ENCODE measurements around the gene C16orf95.

The C16orf95 gene

GRCh38 chr16:87333581-87334331 is 16.6 kb upstream of the C16orf95 start:
- H3K4me3 ChIP-seq (ENCODE audit: low read depth, low read length): no peak overlapping the region

GRCh38 chr16:87333101-87333500 is 15.9 kb upstream of the C16orf95 start:
- H3K4me3 ChIP-seq (ENCODE audit: low read depth, low read length): no peak overlapping the region

GRCh38 chr16:87332150-87332549 is 15.0 kb upstream of the C16orf95 start:
- no peak overlapping the region for H3K4me3 ChIP-seq (ENCODE audit: low read depth, low read length)

- H3K4me3 ChIP-seq (ENCODE audit: low read depth, low read length): no peak overlapping the region
Observed at GRCh38 chr16:87331241-87331801, 14.1 kb upstream of the C16orf95 start.

- H3K4me3 ChIP-seq (ENCODE audit: low read depth, low read length): no peak overlapping the region
Observed at GRCh38 chr16:87330646-87331045, 13.5 kb upstream of the C16orf95 start.

- H3K4me3 ChIP-seq (ENCODE audit: low read depth, low read length): no peak overlapping the region
Observed at GRCh38 chr16:87330257-87330624, 13.0 kb upstream of the C16orf95 start.

- no peak overlapping the region for H3K4me3 ChIP-seq (ENCODE audit: low read depth, low read length)
Observed at GRCh38 chr16:87329436-87330256, 12.5 kb upstream of the C16orf95 start.

GRCh38 chr16:87328846-87329245 is 11.7 kb upstream of the C16orf95 start:
- H3K4me3 ChIP-seq (ENCODE audit: low read depth, low read length): no peak overlapping the region

GRCh38 chr16:87327798-87328495 is 10.8 kb upstream of the C16orf95 start:
- no peak overlapping the region for H3K4me3 ChIP-seq (ENCODE audit: low read depth, low read length)

- H3K4me3 ChIP-seq (ENCODE audit: low read depth, low read length): no peak overlapping the region
Observed at GRCh38 chr16:87326151-87326571, 9.0 kb upstream of the C16orf95 start.

- no peak overlapping the region for H3K4me3 ChIP-seq (ENCODE audit: low read depth, low read length)
Observed at GRCh38 chr16:87325423-87325858, 8.2 kb upstream of the C16orf95 start.

- H3K4me3 ChIP-seq (ENCODE audit: low read depth, low read length): no peak overlapping the region
Observed at GRCh38 chr16:87324411-87325275, 7.5 kb upstream of the C16orf95 start.

GRCh38 chr16:87323727-87324410 is 6.7 kb upstream of the C16orf95 start:
- H3K4me3 ChIP-seq (ENCODE audit: low read depth, low read length): no peak overlapping the region

GRCh38 chr16:87322833-87323726 is 5.9 kb upstream of the C16orf95 start:
- H3K4me3 ChIP-seq (ENCODE audit: low read depth, low read length): no peak overlapping the region

- H3K4me3 ChIP-seq (ENCODE audit: low read depth, low read length): no peak overlapping the region
Observed at GRCh38 chr16:87322360-87322759, 5.2 kb upstream of the C16orf95 start.

- no peak overlapping the region for H3K4me3 ChIP-seq (ENCODE audit: low read depth, low read length)
Observed at GRCh38 chr16:87321336-87322107, 4.3 kb upstream of the C16orf95 start.

- H3K4me3 ChIP-seq (ENCODE audit: low read depth, low read length): no peak overlapping the region
Observed at GRCh38 chr16:87320510-87321227, 3.5 kb upstream of the C16orf95 start.

Data from iPS-11a (cell line).